GM19397 (cell line): Measurements from ENCODE around the gene CDH4.

ENCODE experiments used
- ATAC-seq: cut with Tn5 transposase; IDR thresholded peaks from one replicate; pipeline ENCODE4 v1.9.1; 2021; ENCODE audit warnings: mild to moderate bottlenecking, moderate library complexity; ENCODE audit not compliant: unreplicated experiment

Gene CDH4

GRCh38 chr20:61544910-61545889 lies 293.1 kb downstream of the CDH4 start:
- no peak for ATAC-seq

- no peak for ATAC-seq
These were observed 294.6 kb downstream of the CDH4 start for GRCh38 chr20:61546641-61547040.

GRCh38 chr20:61548069-61548468 lies 296.0 kb downstream of the CDH4 start:
- no peak for ATAC-seq

GRCh38 chr20:61549865-61550264 lies 297.8 kb downstream of the CDH4 start:
- ATAC-seq: no peak

GRCh38 chr20:61551401-61551800 lies 299.3 kb downstream of the CDH4 start:
- ATAC-seq: no peak

GRCh38 chr20:61554617-61555016 lies 302.6 kb downstream of the CDH4 start:
- ATAC-seq: no peak

GRCh38 chr20:61555566-61555965 lies 303.5 kb downstream of the CDH4 start:
- no peak for ATAC-seq

GRCh38 chr20:61556111-61556510 lies 304.1 kb downstream of the CDH4 start:
- ATAC-seq: no peak

- no peak for ATAC-seq
These were observed 304.6 kb downstream of the CDH4 start for GRCh38 chr20:61556673-61557072.

GRCh38 chr20:61557621-61558020 lies 305.6 kb downstream of the CDH4 start:
- ATAC-seq: no peak

- no peak for ATAC-seq
These were observed 306.7 kb downstream of the CDH4 start for GRCh38 chr20:61558726-61559125.

GRCh38 chr20:61559706-61560315 lies 307.8 kb downstream of the CDH4 start:
- ATAC-seq: no peak

- no peak for ATAC-seq
These were observed 308.3 kb downstream of the CDH4 start for GRCh38 chr20:61560361-61560853.

GRCh38 chr20:61561111-61561830 lies 309.2 kb downstream of the CDH4 start:
- ATAC-seq: no peak

GRCh38 chr20:61562491-61562890 lies 310.4 kb downstream of the CDH4 start:
- no peak for ATAC-seq

GRCh38 chr20:61562897-61563504 lies 310.9 kb downstream of the CDH4 start:
- no peak for ATAC-seq

- no peak for ATAC-seq
These were observed 312.6 kb downstream of the CDH4 start for GRCh38 chr20:61564628-61565027.

GRCh38 chr20:61565791-61566190 lies 313.7 kb downstream of the CDH4 start:
- ATAC-seq: no peak

- no peak for ATAC-seq
These were observed 314.6 kb downstream of the CDH4 start for GRCh38 chr20:61566691-61567090.

GRCh38 chr20:61567204-61567603 lies 315.1 kb downstream of the CDH4 start:
- no peak for ATAC-seq

GRCh38 chr20:61569825-61570224 lies 317.8 kb downstream of the CDH4 start:
- ATAC-seq: no peak
